Superior temporal gyrus (tissue), 1 donor: ENCODE measurements around the gene NINJ1.

Source experiments
- DNase-seq: peaks from one replicate; pipeline ENCODE4 v3.0.0-alpha.2; 2016; ENCODE audit errors: extremely low spot score

NINJ1 gene

GRCh38 chr9:93132287-93132927 is 1.6 kb downstream of the NINJ1 start:
- no peak for DNase-seq

GRCh38 chr9:93131599-93132286 is 2.3 kb downstream of the NINJ1 start:
- DNase-seq, result no peak

- DNase-seq, result no peak
Measured at GRCh38 chr9:93130861-93131481, 3.1 kb downstream of the NINJ1 start.

GRCh38 chr9:93129691-93130500 is 4.2 kb downstream of the NINJ1 start:
- no peak for DNase-seq

DNA sequence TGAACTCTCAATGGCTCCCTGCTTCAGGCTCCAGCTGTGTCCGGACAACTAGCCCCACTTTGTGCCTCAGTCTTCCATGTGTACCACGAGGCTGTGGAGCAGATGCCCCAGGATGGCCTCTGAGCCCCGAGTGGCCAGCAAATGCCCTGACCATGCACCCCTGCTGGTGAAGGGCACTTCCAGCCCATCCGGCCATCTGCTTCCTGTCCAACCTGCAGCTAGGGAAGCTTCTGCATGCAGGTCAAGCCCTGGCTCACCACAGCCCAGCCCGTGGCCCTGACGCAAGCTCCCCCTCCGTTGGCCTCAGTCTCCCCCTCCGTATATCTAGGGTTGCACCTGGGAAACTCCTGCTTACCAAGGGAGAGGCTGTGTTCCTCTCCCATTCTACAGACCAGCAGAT is 4.8 kb downstream of the NINJ1 start:
- DNase-seq, result no peak

- DNase-seq, result no peak
Measured at GRCh38 chr9:93128715-93129224, 5.3 kb downstream of the NINJ1 start.

- DNase-seq, result no peak
Measured at GRCh38 chr9:93128011-93128714, 5.9 kb downstream of the NINJ1 start.

- no peak for DNase-seq
Measured at GRCh38 chr9:93127395-93127911, 6.6 kb downstream of the NINJ1 start.

GRCh38 chr9:93126825-93127368 is 7.2 kb downstream of the NINJ1 start:
- no peak for DNase-seq

GRCh38 chr9:93126151-93126781 is 7.8 kb downstream of the NINJ1 start:
- no peak for DNase-seq

GRCh38 chr9:93125331-93125894 is 8.6 kb downstream of the NINJ1 start:
- no peak for DNase-seq

GRCh38 chr9:93124793-93125192 is 9.3 kb downstream of the NINJ1 start:
- no peak for DNase-seq

GRCh38 chr9:93123561-93124283 is 10.3 kb downstream of the NINJ1 start:
- no peak for DNase-seq

GRCh38 chr9:93122721-93123221 is 11.3 kb downstream of the NINJ1 start:
- no peak for DNase-seq

GRCh38 chr9:93121316-93122241 is 12.5 kb downstream of the NINJ1 start:
- DNase-seq, result no peak

DNA sequence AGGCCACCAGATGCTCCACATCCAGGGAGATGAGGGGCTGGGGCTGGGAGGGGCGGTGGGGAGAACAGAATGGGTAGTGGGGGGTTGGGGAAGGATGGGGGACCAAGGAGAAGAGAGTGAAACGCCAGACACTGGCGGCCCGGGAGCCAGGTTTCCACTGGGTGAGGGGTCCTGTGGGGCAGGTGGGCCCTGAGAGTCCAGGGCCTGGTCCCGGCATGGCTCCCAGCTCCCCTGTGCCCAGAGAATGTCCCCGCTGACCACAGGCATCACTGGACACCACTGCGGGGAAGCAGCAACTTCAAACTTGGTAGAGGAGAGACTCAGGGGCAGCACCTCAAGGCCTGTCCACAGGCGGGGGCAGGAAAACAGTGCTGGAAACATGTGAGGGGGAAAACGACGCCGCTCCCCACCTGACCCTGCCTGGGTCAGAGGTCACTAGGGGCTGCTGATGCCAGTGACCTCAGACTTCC is 13.2 kb downstream of the NINJ1 start:
- no peak for DNase-seq

DNA sequence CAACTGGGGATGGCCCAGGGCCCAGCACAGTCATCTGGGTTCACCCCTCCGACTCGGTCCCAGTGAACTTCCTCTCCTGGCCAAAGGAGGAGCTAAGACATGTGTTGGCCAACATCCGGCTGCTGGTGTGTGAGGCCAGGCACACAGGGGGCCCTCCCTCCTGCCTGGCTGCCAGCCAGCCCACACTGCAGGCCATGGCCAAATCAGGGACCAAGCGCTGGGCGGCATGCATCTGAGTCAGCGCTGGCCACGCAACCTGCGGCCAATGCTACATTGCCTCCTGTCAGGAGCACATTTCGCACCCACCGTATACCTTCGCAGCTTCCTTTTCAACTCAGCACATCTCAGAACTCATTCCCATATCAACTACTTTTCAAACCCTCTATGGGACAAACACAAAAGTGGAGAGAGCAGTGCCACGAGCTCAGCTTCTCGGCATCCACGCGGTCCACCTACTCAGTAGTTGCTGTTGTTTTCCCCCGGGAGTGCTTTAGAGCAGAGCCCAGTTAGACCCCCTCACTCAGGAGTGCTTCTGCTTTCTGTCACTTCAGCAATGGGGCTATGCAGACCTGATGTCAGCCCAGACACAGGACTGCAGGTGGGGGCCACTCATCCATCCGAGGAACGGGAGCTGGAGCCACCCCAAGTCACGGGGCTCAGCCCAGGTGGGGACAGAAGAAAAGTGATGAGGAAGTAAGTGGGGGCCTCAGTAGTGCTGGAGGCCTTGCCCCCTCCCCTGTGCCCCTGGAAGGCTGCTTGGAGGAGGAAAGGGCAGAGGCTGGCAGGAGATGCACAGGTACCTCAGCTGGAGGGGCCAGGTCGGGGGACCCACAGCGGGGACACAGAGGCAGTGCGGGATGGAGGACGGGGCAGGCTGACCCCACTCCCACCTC is 13.9 kb downstream of the NINJ1 start:
- DNase-seq, result peak; percentile 32
